Colonic mucosa (tissue), 4 donors: ENCODE measurements around the gene ATP6V1C2. TPM values are rescaled to one million over a fixed set of nuclear protein-coding genes. Genes with fewer than 3 reads are reported as not detected.
"Not testable (repeated sequence)": the region's sequence is repeated elsewhere in the genome, so short reads cannot be mapped to it uniquely, and the experiment has no call there.

Experiments used
- DNase-seq: peaks from one replicate; pipeline ENCODE4 v3.0.0-alpha.2; 2020
- H3K27ac ChIP-seq: fragments of 200-600 bp; one replicate; pipeline ENCODE4 v1.8.0; 2021
- H3K27me3 ChIP-seq: fragments of 200-600 bp; one replicate; pipeline ENCODE4 v1.8.0; 2021
- H3K36me3 ChIP-seq: fragments of 200-600 bp; one replicate; pipeline ENCODE4 v1.8.0; 2021
- H3K4me1 ChIP-seq: fragments of 200-600 bp; one replicate; pipeline ENCODE4 v1.8.0; 2021; ENCODE audit warnings: mild to moderate bottlenecking
- H3K4me3 ChIP-seq: fragments of 200-600 bp; one replicate; pipeline ENCODE4 v1.8.0; 2021
- H3K9ac ChIP-seq, 2 donors: one replicate each; pipeline ENCODE4 v1.7.0; 2013; ENCODE audit warnings: control low read depth in 2 of 2, low read depth in 2 of 2, low read length in 2 of 2
- H3K9me3 ChIP-seq: fragments of 200-600 bp; one replicate; pipeline ENCODE4 v1.8.0; 2021
- CTCF ChIP-seq: fragments of 200-600 bp; IDR thresholded peaks from one replicate; pipeline ENCODE4 v1.8.0; 2022; ENCODE audit warnings: antibody characterized with exemption, mild to moderate bottlenecking
- intact Hi-C: fragments of 100-400 bp; cut with DNase I; formaldehyde crosslinking; loops from one replicate; pipeline ENCODE4 v1.14.1; 2022
- total RNA-seq, 2 donors: library from RNA; stranded (reverse); fragmentation: NEBNext Ultra II Directional in 1 of 2; extraction: Animal tissue kit (Norgen Biotek cat#: 25700) in 1 of 2; gene quantifications; one replicate each; pipeline ENCODE4 v1.2.1, GENCODE V29; 2021
- donor health status: healthy.
- donor health status: DM: no; HTN: no; CAD: no.
- donor health status: DM: no; HTN: no; CAD: no.

The ATP6V1C2 gene
- total RNA-seq, 2 donors from 2014 or later, result 1.4 to 1.7 TPM

GRCh38 chr2:10812362-10813162, 91.1 kb downstream of the ATP6V1C2 start, which contains the start of gene PDIA6:
Gene PDIA6, minus strand, starts transcription at chr2:10812785. Its CDS starts 89 bp downstream, at chr2:10812696.
- intact Hi-C loops, result no loop called here
- H3K9me3 ChIP-seq, result no peaks in the 10 kb centered on the region
- peak within 1 kb of the TSS; percentile 55 for H3K4me3 ChIP-seq
- H3K4me1 ChIP-seq, result peaks cover 4% of the 10 kb centered on the region
- DNase-seq, result peak; percentile 99
- peak within 1 kb of the TSS; percentile 87 for H3K27ac ChIP-seq
- no peaks in the 10 kb centered on the region for H3K36me3 ChIP-seq
- TF ChIP-seq CTCF, result no peak
- H3K27me3 ChIP-seq, result no peaks in the 10 kb centered on the region
- H3K9ac ChIP-seq, result peak within 1 kb of the TSS; percentile 82 to 87

- H3K36me3 ChIP-seq, H3K4me1 ChIP-seq, H3K9me3 ChIP-seq, DNase-seq, H3K27me3 ChIP-seq, intact Hi-C loops: not testable (repeated sequence)
- Histone ChIP-seq H3K4me3 (peak overlapping the region; percentile 55), H3K9ac (peak overlapping the region; percentile 28 to 82), H3K27ac (peak overlapping the region; percentile 87)
These were observed 92.0 kb downstream of the ATP6V1C2 start for GRCh38 chr2:10813163-10814138.

- DNase-seq, result no peak
- intact Hi-C loops, result no loop called here
- Histone ChIP-seq H3K4me3 (no peak overlapping the region), H3K36me3 (no peaks in the 10 kb centered on the region), H3K4me1 (peaks cover 4% of the 10 kb centered on the region), H3K27ac (no peak overlapping the region), H3K27me3 (no peaks in the 10 kb centered on the region), H3K9me3 (no peaks in the 10 kb centered on the region), H3K9ac (no peak overlapping the region)
- no peak for TF ChIP-seq CTCF
These were observed 92.7 kb downstream of the ATP6V1C2 start for GRCh38 chr2:10814142-10814541.

GRCh38 chr2:10814571-10815331, 93.3 kb downstream of the ATP6V1C2 start:
- H3K4me1 ChIP-seq, result peaks cover 4% of the 10 kb centered on the region
- no peak overlapping the region for H3K9ac ChIP-seq
- TF ChIP-seq CTCF, result no peak
- no peaks in the 10 kb centered on the region for H3K27me3 ChIP-seq
- intact Hi-C loops, result no loop called here
- no peaks in the 10 kb centered on the region for H3K9me3 ChIP-seq
- no peak for DNase-seq
- H3K27ac ChIP-seq, result no peak overlapping the region
- H3K4me3 ChIP-seq, result no peak overlapping the region
- no peaks in the 10 kb centered on the region for H3K36me3 ChIP-seq

GRCh38 chr2:10817413-10817812, 96.0 kb downstream of the ATP6V1C2 start:
- Histone ChIP-seq H3K9me3 (no peaks in the 10 kb centered on the region), H3K4me3 (no peak overlapping the region), H3K9ac (no peak overlapping the region), H3K36me3 (no peaks in the 10 kb centered on the region), H3K27ac (no peak overlapping the region), H3K4me1 (no peaks in the 10 kb centered on the region), H3K27me3 (no peaks in the 10 kb centered on the region)
- TF ChIP-seq CTCF, result no peak
- DNase-seq, result no peak
- intact Hi-C loops, result no loop called here

GRCh38 chr2:10818305-10818704, 96.9 kb downstream of the ATP6V1C2 start:
- intact Hi-C loops, H3K9ac ChIP-seq, H3K27ac ChIP-seq, H3K36me3 ChIP-seq, H3K27me3 ChIP-seq, DNase-seq, H3K4me1 ChIP-seq, H3K4me3 ChIP-seq, H3K9me3 ChIP-seq: not testable (repeated sequence)
